ENCODE results near the gene ILK.

Gene ILK

GRCh38 chr11:6568191-6568918 is 35.2 kb upstream of the ILK start:
- TF ChIP-seq, protein P1, sequence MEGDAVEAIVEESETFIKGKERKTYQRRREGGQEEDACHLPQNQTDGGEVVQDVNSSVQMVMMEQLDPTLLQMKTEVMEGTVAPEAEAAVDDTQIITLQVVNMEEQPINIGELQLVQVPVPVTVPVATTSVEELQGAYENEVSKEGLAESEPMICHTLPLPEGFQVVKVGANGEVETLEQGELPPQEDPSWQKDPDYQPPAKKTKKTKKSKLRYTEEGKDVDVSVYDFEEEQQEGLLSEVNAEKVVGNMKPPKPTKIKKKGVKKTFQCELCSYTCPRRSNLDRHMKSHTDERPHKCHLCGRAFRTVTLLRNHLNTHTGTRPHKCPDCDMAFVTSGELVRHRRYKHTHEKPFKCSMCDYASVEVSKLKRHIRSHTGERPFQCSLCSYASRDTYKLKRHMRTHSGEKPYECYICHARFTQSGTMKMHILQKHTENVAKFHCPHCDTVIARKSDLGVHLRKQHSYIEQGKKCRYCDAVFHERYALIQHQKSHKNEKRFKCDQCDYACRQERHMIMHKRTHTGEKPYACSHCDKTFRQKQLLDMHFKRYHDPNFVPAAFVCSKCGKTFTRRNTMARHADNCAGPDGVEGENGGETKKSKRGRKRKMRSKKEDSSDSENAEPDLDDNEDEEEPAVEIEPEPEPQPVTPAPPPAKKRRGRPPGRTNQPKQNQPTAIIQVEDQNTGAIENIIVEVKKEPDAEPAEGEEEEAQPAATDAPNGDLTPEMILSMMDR (conservative IDR thresholded peaks at IDR 0.05), result peak; percentile 47; the same call in 1 of the 2 replicates
- no peak for TF ChIP-seq ZFX (IDR thresholded peaks at IDR 0.05)
- peak overlapping the region; percentile 93 for H3K27ac ChIP-seq

GRCh38 chr11:6569706-6570105 is 33.9 kb upstream of the ILK start:
- peak overlapping the region; percentile 93 for H3K27ac ChIP-seq
- TF ChIP-seq ZFX (IDR thresholded peaks at IDR 0.05), result no peak

- no peak overlapping the region; the same call in 1 of the 2 replicates for H3K27ac ChIP-seq
- TF ChIP-seq, protein P1 (conservative IDR thresholded peaks at IDR 0.05), result no peak
- no peak for TF ChIP-seq ZFX (IDR thresholded peaks at IDR 0.05)
These were observed 32.7 kb upstream of the ILK start for GRCh38 chr11:6570691-6571427.

GRCh38 chr11:6571434-6572008 is 32.1 kb upstream of the ILK start:
- no peak overlapping the region for H3K27ac ChIP-seq
- TF ChIP-seq ZFX (IDR thresholded peaks at IDR 0.05), result no peak
- TF ChIP-seq, protein P1 (conservative IDR thresholded peaks at IDR 0.05), result no peak

DNA sequence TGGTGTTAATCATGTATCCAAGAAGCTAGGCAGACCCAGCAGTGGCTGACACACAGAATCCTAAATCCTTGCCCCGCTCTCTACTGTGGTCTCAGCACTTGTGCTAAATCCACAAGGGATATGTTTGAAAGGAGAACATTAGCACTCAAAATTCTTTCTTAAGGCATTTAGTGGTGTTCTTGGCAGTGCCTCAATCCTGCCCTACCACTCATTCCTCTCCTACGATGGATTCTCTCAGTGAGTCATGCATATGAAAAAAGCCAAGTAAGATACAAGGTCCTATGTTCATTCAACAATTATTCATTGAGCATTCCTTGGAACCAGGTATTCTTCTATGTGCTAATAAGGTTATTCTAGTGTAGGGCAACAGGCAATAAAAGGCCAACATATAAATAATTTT is 31.4 kb upstream of the ILK start:
- TF ChIP-seq ZFX (IDR thresholded peaks at IDR 0.05), result no peak
- TF ChIP-seq, protein P1 (conservative IDR thresholded peaks at IDR 0.05), result no peak
- H3K27ac ChIP-seq, result no peak overlapping the region

- H3K27ac ChIP-seq, result no peak overlapping the region
- TF ChIP-seq, protein P1 (conservative IDR thresholded peaks at IDR 0.05), result no peak
- TF ChIP-seq ZFX (IDR thresholded peaks at IDR 0.05), result no peak
These were observed 28.5 kb upstream of the ILK start for GRCh38 chr11:6574816-6575715.

All from C4-2B (cell line).